Hair follicular keratinocyte (primary cell): ENCODE data around the gene CSPG5. TPM values are rescaled to one million over a fixed set of nuclear protein-coding genes. Genes with fewer than 3 reads are reported as not detected.

Source experiments
- total RNA-seq: library from RNA; depleted of rRNA; stranded (reverse); fragments of >200 nt; gene quantifications from 2 replicates; pipeline ENCODE4 v1.2.3, GENCODE V29; 2015

Gene CSPG5, protein sequence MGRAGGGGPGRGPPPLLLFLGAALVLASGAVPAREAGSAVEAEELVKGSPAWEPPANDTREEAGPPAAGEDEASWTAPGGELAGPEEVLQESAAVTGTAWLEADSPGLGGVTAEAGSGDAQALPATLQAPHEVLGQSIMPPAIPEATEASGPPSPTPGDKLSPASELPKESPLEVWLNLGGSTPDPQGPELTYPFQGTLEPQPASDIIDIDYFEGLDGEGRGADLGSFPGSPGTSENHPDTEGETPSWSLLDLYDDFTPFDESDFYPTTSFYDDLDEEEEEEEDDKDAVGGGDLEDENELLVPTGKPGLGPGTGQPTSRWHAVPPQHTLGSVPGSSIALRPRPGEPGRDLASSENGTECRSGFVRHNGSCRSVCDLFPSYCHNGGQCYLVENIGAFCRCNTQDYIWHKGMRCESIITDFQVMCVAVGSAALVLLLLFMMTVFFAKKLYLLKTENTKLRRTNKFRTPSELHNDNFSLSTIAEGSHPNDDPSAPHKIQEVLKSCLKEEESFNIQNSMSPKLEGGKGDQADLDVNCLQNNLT
- 0.08 and 0.23 TPM in 2 replicates for total RNA-seq

DNA sequence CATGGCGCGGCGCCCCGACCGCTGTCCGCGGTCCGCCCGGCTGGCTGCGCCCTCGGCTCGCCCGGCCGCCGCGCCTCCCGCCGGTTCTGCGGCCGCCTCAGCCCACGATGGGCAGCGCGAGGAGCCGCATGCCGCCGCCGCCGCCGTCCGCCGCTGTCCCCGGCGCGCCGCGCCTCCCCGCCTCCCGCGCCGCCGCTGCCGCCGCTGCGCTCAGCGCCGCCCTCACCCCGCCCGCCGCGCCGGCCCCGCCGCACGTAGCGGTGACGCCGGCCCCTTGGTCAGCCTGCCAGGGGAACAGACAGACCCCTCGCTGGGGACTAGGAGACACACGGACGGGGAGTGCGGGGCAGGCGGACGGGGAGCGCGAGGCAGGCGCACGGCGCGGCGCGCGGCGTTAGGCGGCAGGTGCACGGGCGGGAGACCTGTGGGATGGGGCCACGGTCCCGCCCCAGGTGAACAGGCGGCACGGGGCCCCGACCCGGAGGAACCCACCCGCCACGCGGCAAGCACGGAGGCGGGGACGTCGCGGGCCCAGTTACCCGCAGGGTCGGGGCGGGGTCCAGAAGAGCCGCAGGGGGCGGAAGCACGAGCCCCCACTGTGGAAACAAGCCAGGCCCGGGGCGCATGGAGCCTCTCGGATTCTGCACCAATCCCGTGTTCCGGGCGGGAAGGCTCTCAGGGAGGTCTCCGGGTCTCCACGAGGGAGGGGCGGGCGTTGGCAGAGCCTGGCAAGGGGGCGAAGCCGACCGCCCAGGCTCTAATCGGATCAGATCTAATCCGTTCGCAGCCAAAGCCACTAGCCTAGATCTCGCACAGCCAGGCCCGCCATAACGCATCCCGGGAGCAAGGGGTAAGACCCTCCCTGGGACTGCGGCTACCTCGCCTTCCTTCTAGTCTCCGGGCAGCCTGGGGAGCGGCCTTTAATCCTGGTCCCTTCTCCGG, at the start of gene CSPG5:
TSS of gene CSPG5 (minus strand) at position 175 of the 942 bp plus-strand sequence. CDS start at position 3, 172 bp downstream.

GRCh38 chr3:47513125-47513929, 65.3 kb downstream of the CSPG5 start, which contains the start of gene ELP6:
Gene ELP6, minus strand, starts transcription at chr3:47513712. Its CDS starts 122 bp downstream, at chr3:47513590.

Other genes with a start within 250 kb of the CSPG5 start
- 14.7 and 18.6 TPM in 2 replicates for gene PTPN23, start 197.8 kb downstream of the CSPG5 start, total RNA-seq
- gene SCAP, start 102.9 kb downstream of the CSPG5 start, total RNA-seq: 63.3 and 64.9 TPM in 2 replicates
- 29.3 and 36.5 TPM in 2 replicates for gene ELP6, start 65.2 kb downstream of the CSPG5 start, total RNA-seq
- 29.2 and 32.2 TPM in 2 replicates for gene SMARCC1, start 203.0 kb upstream of the CSPG5 start, total RNA-seq
- 46.8 and 67.2 TPM in 2 replicates for gene DHX30, start 224.3 kb upstream of the CSPG5 start, total RNA-seq